ENCODE data around the gene UGT3A1. TPM values are rescaled to one million over a fixed set of nuclear protein-coding genes. Genes with fewer than 3 reads are reported as not detected.
"Not testable (repeated sequence)": the region's sequence is repeated elsewhere in the genome, so short reads cannot be mapped to it uniquely, and the experiment has no call there.

UGT3A1 gene, protein sequence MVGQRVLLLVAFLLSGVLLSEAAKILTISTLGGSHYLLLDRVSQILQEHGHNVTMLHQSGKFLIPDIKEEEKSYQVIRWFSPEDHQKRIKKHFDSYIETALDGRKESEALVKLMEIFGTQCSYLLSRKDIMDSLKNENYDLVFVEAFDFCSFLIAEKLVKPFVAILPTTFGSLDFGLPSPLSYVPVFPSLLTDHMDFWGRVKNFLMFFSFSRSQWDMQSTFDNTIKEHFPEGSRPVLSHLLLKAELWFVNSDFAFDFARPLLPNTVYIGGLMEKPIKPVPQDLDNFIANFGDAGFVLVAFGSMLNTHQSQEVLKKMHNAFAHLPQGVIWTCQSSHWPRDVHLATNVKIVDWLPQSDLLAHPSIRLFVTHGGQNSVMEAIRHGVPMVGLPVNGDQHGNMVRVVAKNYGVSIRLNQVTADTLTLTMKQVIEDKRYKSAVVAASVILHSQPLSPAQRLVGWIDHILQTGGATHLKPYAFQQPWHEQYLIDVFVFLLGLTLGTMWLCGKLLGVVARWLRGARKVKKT
- total RNA-seq = not detected in 2 replicates

- intact Hi-C loops (cut with micrococcal nuclease) = no loop called here
These were observed at the start of gene UGT3A1 for GRCh38 chr5:35990941-35991611. Gene UGT3A1 (minus strand): TSS chr5:35991390. CDS start chr5:35991240, 150 bp downstream.

DNA sequence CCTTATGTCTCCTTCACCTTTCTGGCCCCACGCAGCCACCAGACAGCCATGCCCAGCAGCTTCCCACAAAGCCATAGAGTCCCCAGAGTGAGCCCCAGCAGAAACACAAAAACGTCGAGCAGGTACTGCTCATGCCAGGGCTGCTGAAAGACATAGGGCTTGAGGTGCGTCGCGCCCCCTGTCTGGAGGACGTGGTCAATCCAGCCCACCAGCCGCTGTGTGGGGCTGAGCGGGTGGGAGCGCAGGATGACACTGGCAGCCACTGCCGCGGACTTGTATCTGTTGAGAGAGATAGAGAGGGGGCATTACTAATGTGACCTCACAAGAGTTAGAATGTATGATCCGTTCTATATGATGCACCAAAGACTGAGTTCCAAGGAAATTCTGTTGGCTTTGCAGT, 44.5 kb upstream of the UGT3A1 start:
- intact Hi-C loops (cut with micrococcal nuclease) = no loop called here

GRCh38 chr5:36034536-36035134, 43.4 kb upstream of the UGT3A1 start:
- intact Hi-C loops (cut with micrococcal nuclease) = not testable (repeated sequence)

GRCh38 chr5:36033486-36033885, 42.3 kb upstream of the UGT3A1 start:
- intact Hi-C loops (cut with micrococcal nuclease) = no loop called here

- intact Hi-C loops (cut with micrococcal nuclease) = no loop called here
These were observed 41.9 kb upstream of the UGT3A1 start for GRCh38 chr5:36033047-36033446.

- intact Hi-C loops (cut with micrococcal nuclease) = no loop called here
These were observed 40.0 kb upstream of the UGT3A1 start for GRCh38 chr5:36031223-36031622.

GRCh38 chr5:36029914-36030313, 38.7 kb upstream of the UGT3A1 start:
- intact Hi-C loops (cut with micrococcal nuclease) = no loop called here

- intact Hi-C loops (cut with micrococcal nuclease) = no loop called here
These were observed 37.8 kb upstream of the UGT3A1 start for GRCh38 chr5:36028816-36029465.

DNA sequence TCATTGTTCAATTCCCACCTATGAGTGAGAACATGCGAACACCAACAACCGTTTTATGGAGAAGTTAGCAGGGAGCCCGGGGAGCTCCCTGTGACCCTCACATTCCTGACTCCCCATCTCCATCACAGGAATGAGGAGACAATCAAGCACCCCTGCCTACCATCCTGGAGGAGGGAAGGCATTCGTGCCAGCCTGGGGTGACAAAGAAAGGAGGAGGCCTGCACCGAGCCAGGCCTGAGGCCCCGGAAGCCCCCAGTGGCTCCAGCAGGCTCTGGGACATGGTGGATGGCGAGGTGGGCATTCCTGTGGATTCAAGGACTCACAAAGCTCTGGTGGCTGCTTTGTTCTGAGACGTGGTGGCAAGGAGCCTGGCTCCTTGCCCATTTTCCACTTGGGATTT, 36.5 kb upstream of the UGT3A1 start:
- intact Hi-C loops (cut with micrococcal nuclease) = no loop called here

- intact Hi-C loops (cut with micrococcal nuclease) = no loop called here
These were observed 35.7 kb upstream of the UGT3A1 start for GRCh38 chr5:36026706-36027465.

GRCh38 chr5:36022246-36022645, 31.1 kb upstream of the UGT3A1 start:
- intact Hi-C loops (cut with micrococcal nuclease) = not testable (repeated sequence)

- intact Hi-C loops (cut with micrococcal nuclease) = not testable (repeated sequence)
These were observed 28.4 kb upstream of the UGT3A1 start for GRCh38 chr5:36019584-36019983.

GRCh38 chr5:36017622-36018021, 26.4 kb upstream of the UGT3A1 start:
- intact Hi-C loops (cut with micrococcal nuclease) = no loop called here

- intact Hi-C loops (cut with micrococcal nuclease) = no loop called here
These were observed 25.8 kb upstream of the UGT3A1 start for GRCh38 chr5:36017004-36017403.

- intact Hi-C loops (cut with micrococcal nuclease) = no loop called here
These were observed 22.0 kb upstream of the UGT3A1 start for GRCh38 chr5:36013182-36013581.

DNA sequence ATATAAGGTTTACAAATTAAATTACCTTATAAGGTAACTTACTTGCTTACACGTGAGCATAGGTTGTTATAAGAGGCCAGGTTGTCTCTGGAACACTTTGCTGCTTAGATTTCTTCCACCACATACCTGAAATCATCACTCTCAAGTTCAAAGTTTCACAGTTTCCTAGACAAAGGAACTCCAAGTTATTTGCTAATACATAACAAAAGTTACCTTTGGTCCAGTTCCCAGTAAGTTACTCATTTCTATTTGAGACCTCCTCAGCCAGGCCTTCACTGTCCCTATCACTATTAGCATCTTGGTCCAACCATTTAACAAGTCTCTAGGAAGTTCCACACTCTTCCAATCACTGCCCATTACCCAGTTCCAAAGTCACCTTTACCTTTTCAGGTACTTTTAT, 18.5 kb upstream of the UGT3A1 start:
- intact Hi-C loops (cut with micrococcal nuclease) = no loop called here

DNA sequence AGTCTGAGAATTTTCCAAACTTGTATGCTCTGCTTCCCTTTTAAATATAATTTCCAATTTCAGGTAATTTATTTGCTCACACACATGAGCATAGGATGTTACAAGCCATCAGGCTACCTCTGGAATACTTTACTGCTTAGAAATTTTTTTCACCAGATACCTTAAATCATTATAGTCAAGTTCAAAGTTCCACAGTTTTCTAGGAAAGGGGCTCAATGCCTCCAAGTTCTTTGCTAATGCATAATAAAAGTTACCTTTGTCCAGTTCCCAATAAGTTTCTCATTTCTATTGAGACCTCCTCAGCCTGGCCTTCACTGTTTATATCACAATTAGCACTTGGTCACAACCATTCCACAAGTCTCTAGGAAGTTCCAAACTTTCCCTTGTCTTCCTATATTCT, 16.2 kb upstream of the UGT3A1 start:
- intact Hi-C loops (cut with micrococcal nuclease) = no loop called here

- intact Hi-C loops (cut with micrococcal nuclease) = no loop called here
These were observed 15.0 kb upstream of the UGT3A1 start for GRCh38 chr5:36006163-36006562.

- intact Hi-C loops (cut with micrococcal nuclease) = no loop called here
These were observed 9.8 kb upstream of the UGT3A1 start for GRCh38 chr5:36001032-36001431.

GRCh38 chr5:35999547-35999946, 8.4 kb upstream of the UGT3A1 start:
- intact Hi-C loops (cut with micrococcal nuclease) = no loop called here

- intact Hi-C loops (cut with micrococcal nuclease) = no loop called here
These were observed 4.9 kb upstream of the UGT3A1 start for GRCh38 chr5:35996076-35996475.

Data from T-helper 1 cell treated with Interleukin-12 subunit alpha and Interleukin-12 subunit beta and Interleukin-4 antibody, amounts not matched to agents 30 ng/mL and 1 ng/mL, for 36 hours (primary cell).